DND-41 (cell line): ENCODE results near the gene IPCEF1.
"Not testable (repeated sequence)": the region's sequence is repeated elsewhere in the genome, so short reads cannot be mapped to it uniquely, and the experiment has no call there.

Experiments used
- ATAC-seq: fragments of 200-7000 bp; cut with Tn5 transposase; 3 replicates; pipeline ENCODE4 v1.9.1; 2021; ENCODE audit warnings: low read depth; ENCODE audit not compliant: insufficient read depth
- DNase-seq: peaks from one replicate; pipeline ENCODE4 v3.0.0-alpha.2; 2020
- H2AFZ ChIP-seq: 2 replicates; pipeline ENCODE4 v1.6.0; 2012; ENCODE audit warnings: low read depth, low read length
- H3K27ac ChIP-seq: 2 replicates; pipeline ENCODE4 v1.5.1; 2012; ENCODE audit warnings: low read length, inconsistent platforms
- H3K27me3 ChIP-seq: fragments of 200-600 bp; sonication (generic); 2 replicates; pipeline ENCODE4 v1.6.0; 2012; ENCODE audit warnings: low read length, mild to moderate bottlenecking, inconsistent platforms; ENCODE audit not compliant: insufficient read depth, poor library complexity
- H3K36me3 ChIP-seq: 2 replicates; pipeline ENCODE4 v1.5.1; 2012; ENCODE audit warnings: low read length, inconsistent platforms; ENCODE audit not compliant: insufficient read depth
- H3K4me1 ChIP-seq: 2 replicates; pipeline ENCODE4 v1.5.1; 2012; ENCODE audit warnings: mild to moderate bottlenecking, low read length; ENCODE audit not compliant: insufficient read depth
- H3K4me2 ChIP-seq: 2 replicates; pipeline ENCODE4 v1.6.0; 2012; ENCODE audit warnings: mild to moderate bottlenecking, moderate library complexity, low read length, inconsistent platforms; ENCODE audit not compliant: insufficient read depth
- H3K4me3 ChIP-seq, 2 experiments: fragments of 200-600 bp in 1 of 2; shearing (Covaris generic) in 1 of 2; 2 replicates each; pipeline ENCODE4 v1.5.1; 2012 to 2016; ENCODE audit warnings: inconsistent platforms in 2 of 2, low read length in 2 of 2, mild to moderate bottlenecking in 2 of 2, low read depth in 1 of 2, moderate library complexity in 1 of 2
- H3K79me2 ChIP-seq: 2 replicates; pipeline ENCODE4 v1.6.0; 2012; ENCODE audit warnings: low read length, inconsistent platforms; ENCODE audit not compliant: insufficient read depth
- H3K9ac ChIP-seq: 2 replicates; pipeline ENCODE4 v1.6.0; 2012; ENCODE audit warnings: low read depth, mild to moderate bottlenecking, inconsistent platforms, low read length, moderate library complexity
- H3K9me3 ChIP-seq: 2 replicates; pipeline ENCODE4 v1.5.1; 2012; ENCODE audit warnings: low read length, moderate library complexity, mild to moderate bottlenecking, inconsistent platforms; ENCODE audit not compliant: insufficient read depth, severe bottlenecking
- H4K20me1 ChIP-seq: 2 replicates; pipeline ENCODE4 v1.6.0; 2012; ENCODE audit warnings: low read length; ENCODE audit not compliant: insufficient read depth
- CTCF ChIP-seq: IDR thresholded peaks from 2 replicates; pipeline ENCODE4 v1.5.1; 2012; ENCODE audit warnings: borderline replicate concordance, low read length, moderate library complexity, mild to moderate bottlenecking; ENCODE audit not compliant: poor library complexity, severe bottlenecking; ENCODE audit errors: extremely low read depth
- EZH2 ChIP-seq: IDR thresholded peaks from 3 replicates; pipeline ENCODE4 v1.6.1; 2012; ENCODE audit warnings: borderline replicate concordance, low read depth, mild to moderate bottlenecking, moderate library complexity, low read length, inconsistent platforms; ENCODE audit not compliant: severe bottlenecking

IPCEF1 gene

GRCh38 chr6:154308986-154309385 is 47.6 kb downstream of the IPCEF1 start:
- ATAC-seq (no peak), DNase-seq (no peak)
- Histone ChIP-seq H4K20me1 (no peaks in the 10 kb centered on the region), H3K4me3 (no peak overlapping the region), H3K9ac (no peak overlapping the region), H3K36me3 (no peaks in the 10 kb centered on the region), H3K4me1 (no peaks in the 10 kb centered on the region), H3K4me2 (no peak overlapping the region), H2AFZ (no peak overlapping the region), H3K9me3 (no peaks in the 10 kb centered on the region), H3K27me3 (no peaks in the 10 kb centered on the region), H3K27ac (no peak overlapping the region), H3K79me2 (no peaks in the 10 kb centered on the region)
- TF ChIP-seq EZH2 (no peak), CTCF (no peak)

GRCh38 chr6:154307696-154308425 is 48.7 kb downstream of the IPCEF1 start:
- Histone ChIP-seq H3K79me2 (no peaks in the 10 kb centered on the region), H3K9me3 (no peaks in the 10 kb centered on the region), H4K20me1 (no peaks in the 10 kb centered on the region), H3K36me3 (no peaks in the 10 kb centered on the region), H3K27me3 (no peaks in the 10 kb centered on the region), H3K4me2 (no peak overlapping the region), H2AFZ (no peak overlapping the region), H3K27ac (no peak overlapping the region), H3K4me3 (no peak overlapping the region), H3K4me1 (no peaks in the 10 kb centered on the region), H3K9ac (no peak overlapping the region)
- TF ChIP-seq EZH2 = no peak
- no peak for TF ChIP-seq CTCF
- no peak for DNase-seq
- ATAC-seq = no peak

GRCh38 chr6:154307147-154307546 is 49.5 kb downstream of the IPCEF1 start:
- not testable (repeated sequence) for H3K27me3 ChIP-seq, H3K36me3 ChIP-seq, H3K4me2 ChIP-seq, H3K79me2 ChIP-seq, H3K9me3 ChIP-seq, ATAC-seq, DNase-seq, H4K20me1 ChIP-seq, H3K4me3 ChIP-seq, H2AFZ ChIP-seq, H3K27ac ChIP-seq, H3K4me1 ChIP-seq, H3K9ac ChIP-seq

- H2AFZ ChIP-seq = no peak overlapping the region
- no peaks in the 10 kb centered on the region for H3K9me3 ChIP-seq
- DNase-seq (no peak), ATAC-seq (no peak)
- no peaks in the 10 kb centered on the region for H3K36me3 ChIP-seq
- H3K9ac ChIP-seq = no peak overlapping the region
- no peak overlapping the region for H3K4me2 ChIP-seq
- H4K20me1 ChIP-seq = no peaks in the 10 kb centered on the region
- H3K27ac ChIP-seq = no peak overlapping the region
- H3K4me1 ChIP-seq = peaks cover 11% of the 10 kb centered on the region
- TF ChIP-seq EZH2 (no peak), CTCF (no peak)
- no peak overlapping the region for H3K4me3 ChIP-seq
- H3K79me2 ChIP-seq = no peaks in the 10 kb centered on the region
- H3K27me3 ChIP-seq = no peaks in the 10 kb centered on the region
These were observed 49.9 kb downstream of the IPCEF1 start for GRCh38 chr6:154306696-154307095.
